Measurements from ENCODE around the gene PRPF19. TPM values are rescaled to one million over a fixed set of nuclear protein-coding genes. Genes with fewer than 3 reads are reported as not detected.
A peak's percentile ranks its signal among the peaks of the same experiment; 100 is the strongest.

Gene PRPF19
- polyA plus RNA-seq, 1 donor (not counting 4 experiments of a cell fraction or from before 2014, with no cell fraction given) = 35.4 TPM

DNA sequence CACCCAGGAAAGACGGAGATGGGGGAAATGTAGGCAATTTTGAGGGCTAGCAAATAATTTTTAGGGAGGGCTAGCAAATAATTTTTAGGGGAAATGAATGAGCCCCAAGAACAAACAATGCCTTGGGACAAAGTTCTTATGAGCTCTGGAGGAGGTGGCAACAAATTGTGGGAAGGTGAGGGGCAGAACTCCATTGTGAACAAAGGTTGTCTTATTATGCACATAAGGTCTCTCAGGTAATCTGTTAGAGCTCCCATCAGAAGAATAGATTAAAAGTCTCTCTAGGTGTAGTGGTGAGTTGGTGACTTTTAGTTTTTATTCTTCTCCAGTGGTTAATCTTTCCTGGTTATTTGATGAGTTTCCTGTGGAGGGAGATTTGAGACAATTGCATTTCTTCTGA is 2.4 kb upstream of the PRPF19 start:
- Histone ChIP-seq H3K9ac (ENCODE audit: control insufficient read depth, extremely low read depth, insufficient read depth, low read length) (no peak overlapping the region), H3K36me3 (ENCODE audit: control insufficient read depth in 2 of 2, extremely low read depth in 1 of 2, insufficient read depth in 2 of 2, low read length in 2 of 2) (no peaks in the 10 kb centered on the region), H3K9me1 (ENCODE audit: control insufficient read depth, extremely low read depth, insufficient read depth, low read length) (no peaks in the 10 kb centered on the region), H3K27ac (ENCODE audit: control insufficient read depth, insufficient read depth, low read length) (no peak overlapping the region), H4K20me1 (ENCODE audit: control insufficient read depth, extremely low read depth, insufficient read depth, low read length) (peaks cover 7% of the 10 kb centered on the region), H3K4me2 (ENCODE audit: control insufficient read depth, extremely low read depth, insufficient read depth, low read depth, low read length) (no peak overlapping the region), H3K9me3 (ENCODE audit: control insufficient read depth, low read depth, low read length) (no peaks in the 10 kb centered on the region), H2AFZ (ENCODE audit: control insufficient read depth, low read length) (no peak overlapping the region), H3K4me1 (ENCODE audit: control insufficient read depth, extremely low read depth, insufficient read depth, low read length) (peaks cover 16% of the 10 kb centered on the region), H3K79me2 (ENCODE audit: control insufficient read depth, insufficient read depth, low read length) (peaks cover 22% of the 10 kb centered on the region), H3K27me3 (ENCODE audit: control insufficient read depth, extremely low read depth, insufficient read depth, low read length) (no peaks in the 10 kb centered on the region), H3K4me3 (ENCODE audit: control insufficient read depth in 2 of 3, extremely low read depth in 1 of 3, insufficient read depth in 2 of 3, low read depth in 1 of 3, low read length in 3 of 3) (no peak overlapping the region)
- FAIRE-seq (no peak), DNase-seq (ENCODE audit: low read depth, low spot score) (no peak)
- TF ChIP-seq EZH2 (IDR thresholded peaks at IDR 0.05; ENCODE audit: low read length) = no peak
- TF ChIP-seq, protein P1, sequence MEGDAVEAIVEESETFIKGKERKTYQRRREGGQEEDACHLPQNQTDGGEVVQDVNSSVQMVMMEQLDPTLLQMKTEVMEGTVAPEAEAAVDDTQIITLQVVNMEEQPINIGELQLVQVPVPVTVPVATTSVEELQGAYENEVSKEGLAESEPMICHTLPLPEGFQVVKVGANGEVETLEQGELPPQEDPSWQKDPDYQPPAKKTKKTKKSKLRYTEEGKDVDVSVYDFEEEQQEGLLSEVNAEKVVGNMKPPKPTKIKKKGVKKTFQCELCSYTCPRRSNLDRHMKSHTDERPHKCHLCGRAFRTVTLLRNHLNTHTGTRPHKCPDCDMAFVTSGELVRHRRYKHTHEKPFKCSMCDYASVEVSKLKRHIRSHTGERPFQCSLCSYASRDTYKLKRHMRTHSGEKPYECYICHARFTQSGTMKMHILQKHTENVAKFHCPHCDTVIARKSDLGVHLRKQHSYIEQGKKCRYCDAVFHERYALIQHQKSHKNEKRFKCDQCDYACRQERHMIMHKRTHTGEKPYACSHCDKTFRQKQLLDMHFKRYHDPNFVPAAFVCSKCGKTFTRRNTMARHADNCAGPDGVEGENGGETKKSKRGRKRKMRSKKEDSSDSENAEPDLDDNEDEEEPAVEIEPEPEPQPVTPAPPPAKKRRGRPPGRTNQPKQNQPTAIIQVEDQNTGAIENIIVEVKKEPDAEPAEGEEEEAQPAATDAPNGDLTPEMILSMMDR (optimal IDR thresholded peaks at IDR 0.05 in 1 of 3, IDR thresholded peaks at IDR 0.05 in 1 of 3, conservative IDR thresholded peaks at IDR 0.05 in 1 of 3; ENCODE audit: extremely low read depth in 1 of 3, insufficient read depth in 2 of 3, low read length in 3 of 3) = no peak
- dilution Hi-C loops (cut with MboI; ENCODE audit: extremely low pct_ligation_motif_present, low sequenced_read_pairs) = no loop called here

DNA sequence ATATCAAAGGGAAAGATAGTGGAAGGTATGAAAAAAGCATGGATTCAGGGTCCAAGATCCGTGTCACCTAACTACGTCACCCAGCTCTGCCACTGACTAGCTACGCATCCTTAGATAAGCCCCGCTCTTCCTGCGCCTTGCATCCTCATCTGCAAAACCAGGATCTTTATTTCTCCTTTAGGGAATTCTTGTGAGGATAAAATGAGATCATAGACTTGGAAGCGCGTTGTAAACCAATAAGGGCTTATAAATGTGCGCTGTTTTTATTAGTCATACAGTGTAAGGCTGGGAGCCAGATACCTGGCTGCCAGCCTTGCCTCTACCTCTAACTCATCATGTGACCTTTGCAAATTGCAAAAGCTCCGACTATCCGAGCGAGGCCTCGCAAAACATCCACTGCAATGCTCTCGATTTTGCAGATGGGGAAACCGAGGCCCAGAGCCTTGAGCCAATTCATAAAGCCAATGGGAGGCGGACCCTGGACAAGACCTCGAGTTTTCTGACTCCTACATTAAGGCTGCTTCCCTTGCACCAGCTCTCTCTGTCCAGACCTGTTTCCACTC is 753 bp downstream of the PRPF19 start:
- peak overlapping the region; percentile 81 for H3K4me2 ChIP-seq (ENCODE audit: control insufficient read depth, extremely low read depth, insufficient read depth, low read depth, low read length)
- peaks cover 11% of the 10 kb centered on the region for H3K4me1 ChIP-seq (ENCODE audit: control insufficient read depth, extremely low read depth, insufficient read depth, low read length)
- peaks cover 9 to 26% of the 10 kb centered on the region in 2 experiments for H3K36me3 ChIP-seq (ENCODE audit: control insufficient read depth in 2 of 2, extremely low read depth in 1 of 2, insufficient read depth in 2 of 2, low read length in 2 of 2)
- H4K20me1 ChIP-seq (ENCODE audit: control insufficient read depth, extremely low read depth, insufficient read depth, low read length) = peaks cover 10% of the 10 kb centered on the region
- H3K9me1 ChIP-seq (ENCODE audit: control insufficient read depth, extremely low read depth, insufficient read depth, low read length) = no peaks in the 10 kb centered on the region
- no peaks in the 10 kb centered on the region for H3K9me3 ChIP-seq (ENCODE audit: control insufficient read depth, low read depth, low read length)
- H3K9ac ChIP-seq (ENCODE audit: control insufficient read depth, extremely low read depth, insufficient read depth, low read length) = peak overlapping the region; percentile 94
- FAIRE-seq (peak; percentile 13), DNase-seq (ENCODE audit: low read depth, low spot score) (no peak)
- dilution Hi-C loops (cut with MboI; ENCODE audit: extremely low pct_ligation_motif_present, low sequenced_read_pairs) = no loop called here
- peak overlapping the region; percentile 79 to 93 (median 80) for H3K4me3 ChIP-seq (ENCODE audit: control insufficient read depth in 2 of 3, extremely low read depth in 1 of 3, insufficient read depth in 2 of 3, low read depth in 1 of 3, low read length in 3 of 3)
- H2AFZ ChIP-seq (ENCODE audit: control insufficient read depth, low read length) = peak overlapping the region; percentile 69
- peak overlapping the region; percentile 93 for H3K27ac ChIP-seq (ENCODE audit: control insufficient read depth, insufficient read depth, low read length)
- H3K79me2 ChIP-seq (ENCODE audit: control insufficient read depth, insufficient read depth, low read length) = peaks cover 39% of the 10 kb centered on the region
- TF ChIP-seq EZH2 (IDR thresholded peaks at IDR 0.05; ENCODE audit: low read length) = no peak
- TF ChIP-seq, protein P1 (optimal IDR thresholded peaks at IDR 0.05 in 1 of 3, IDR thresholded peaks at IDR 0.05 in 1 of 3, conservative IDR thresholded peaks at IDR 0.05 in 1 of 3; ENCODE audit: extremely low read depth in 1 of 3, insufficient read depth in 2 of 3, low read length in 3 of 3) = no peak
- H3K27me3 ChIP-seq (ENCODE audit: control insufficient read depth, extremely low read depth, insufficient read depth, low read length) = no peaks in the 10 kb centered on the region
